ENCODE measurements around the gene VAPB. TPM values are rescaled to one million over a fixed set of nuclear protein-coding genes. Genes with fewer than 3 reads are reported as not detected.
"Not testable (repeated sequence)": the region's sequence is repeated elsewhere in the genome, so short reads cannot be mapped to it uniquely, and the experiment has no call there.

The VAPB gene
- total RNA-seq, 2 donors from 2014 or later = 30.0 to 34.3 TPM

DNA sequence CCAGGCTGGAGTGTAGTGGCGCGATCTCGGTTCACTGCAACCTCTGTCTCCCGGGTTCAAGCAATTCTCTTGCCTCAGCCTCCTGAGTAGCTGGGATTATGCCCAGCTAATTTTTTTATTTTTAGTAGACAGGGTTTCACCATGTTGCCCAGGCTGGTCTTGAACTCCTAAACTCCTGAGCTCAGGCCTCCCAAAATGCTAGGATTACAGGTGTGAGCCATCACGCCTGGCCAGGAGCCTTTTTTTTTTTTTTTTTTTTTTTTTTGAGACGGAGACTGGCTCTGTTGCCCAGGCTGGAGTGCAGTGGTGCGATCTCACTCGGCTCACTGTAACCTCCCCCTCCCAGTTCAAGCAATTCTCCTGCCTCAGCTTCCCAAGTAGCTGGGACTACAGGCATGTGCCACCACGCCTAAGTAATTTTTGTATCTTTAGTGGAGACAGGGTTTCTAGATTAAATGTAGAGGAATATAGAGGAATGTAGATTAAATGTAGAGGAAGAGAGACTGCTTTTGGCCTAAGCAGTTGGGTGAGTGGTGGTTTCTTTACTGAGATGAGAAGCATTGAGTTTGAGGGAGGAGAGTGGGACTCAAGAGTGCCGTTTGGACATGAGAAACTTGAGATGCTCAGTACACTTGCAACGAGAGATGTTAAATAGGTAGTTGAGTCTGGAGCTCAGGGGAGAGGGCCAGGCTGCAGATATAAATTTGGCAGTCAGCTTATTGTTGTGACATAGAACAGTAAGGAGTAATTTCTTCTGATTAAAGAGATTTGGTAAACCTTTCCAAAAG is 16.7 kb downstream of the VAPB start:
- DNase-seq (ENCODE audit: low spot score) (no peak), ATAC-seq (no peak)
- H3K27me3 Mint-ChIP-seq = no peaks in the 10 kb centered on the region
- peaks cover 24 to 36% of the 10 kb centered on the region in 2 donors for H3K4me1 Mint-ChIP-seq (ENCODE audit: low read depth in 2 of 2)
- no peak overlapping the region for H3K4me3 Mint-ChIP-seq
- H3K27ac Mint-ChIP-seq = no peak overlapping the region
- H3K9me3 Mint-ChIP-seq = no peaks in the 10 kb centered on the region
- H3K36me3 Mint-ChIP-seq = no peaks in the 10 kb centered on the region

DNA sequence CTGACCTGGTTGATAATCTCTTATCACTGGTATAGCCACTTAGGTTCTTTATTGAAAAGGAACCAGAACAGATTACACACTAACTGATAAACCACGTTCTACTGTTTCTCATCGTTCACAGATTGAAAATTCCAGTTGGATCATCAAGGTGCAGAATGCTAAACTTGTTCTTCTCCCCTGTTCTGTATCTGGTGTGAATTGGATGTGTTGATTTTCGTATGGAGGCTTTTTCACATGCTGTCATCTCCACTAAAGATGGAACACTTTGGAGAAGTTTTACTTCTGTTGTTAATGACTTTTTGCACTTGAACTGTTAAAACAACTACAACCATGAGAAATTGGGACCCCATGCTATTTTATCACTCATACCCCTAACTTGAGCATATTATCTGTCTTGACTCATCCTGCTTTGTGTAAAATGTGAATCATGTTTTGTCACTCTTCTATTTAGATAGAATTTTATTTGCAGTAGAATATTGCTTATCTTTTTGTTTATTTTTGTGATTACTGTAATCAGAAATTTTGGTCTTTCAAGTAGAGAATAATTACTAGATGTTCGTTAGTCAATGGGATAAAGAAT is 17.5 kb downstream of the VAPB start:
- ATAC-seq = no peak
- H3K4me3 Mint-ChIP-seq = no peak overlapping the region
- no peaks in the 10 kb centered on the region for H3K9me3 Mint-ChIP-seq
- peaks cover 25 to 39% of the 10 kb centered on the region in 2 donors for H3K4me1 Mint-ChIP-seq (ENCODE audit: low read depth in 2 of 2)
- H3K27ac Mint-ChIP-seq = no peak overlapping the region
- no peaks in the 10 kb centered on the region for H3K27me3 Mint-ChIP-seq
- DNase-seq (ENCODE audit: low spot score) = no peak
- no peaks in the 10 kb centered on the region for H3K36me3 Mint-ChIP-seq

DNA sequence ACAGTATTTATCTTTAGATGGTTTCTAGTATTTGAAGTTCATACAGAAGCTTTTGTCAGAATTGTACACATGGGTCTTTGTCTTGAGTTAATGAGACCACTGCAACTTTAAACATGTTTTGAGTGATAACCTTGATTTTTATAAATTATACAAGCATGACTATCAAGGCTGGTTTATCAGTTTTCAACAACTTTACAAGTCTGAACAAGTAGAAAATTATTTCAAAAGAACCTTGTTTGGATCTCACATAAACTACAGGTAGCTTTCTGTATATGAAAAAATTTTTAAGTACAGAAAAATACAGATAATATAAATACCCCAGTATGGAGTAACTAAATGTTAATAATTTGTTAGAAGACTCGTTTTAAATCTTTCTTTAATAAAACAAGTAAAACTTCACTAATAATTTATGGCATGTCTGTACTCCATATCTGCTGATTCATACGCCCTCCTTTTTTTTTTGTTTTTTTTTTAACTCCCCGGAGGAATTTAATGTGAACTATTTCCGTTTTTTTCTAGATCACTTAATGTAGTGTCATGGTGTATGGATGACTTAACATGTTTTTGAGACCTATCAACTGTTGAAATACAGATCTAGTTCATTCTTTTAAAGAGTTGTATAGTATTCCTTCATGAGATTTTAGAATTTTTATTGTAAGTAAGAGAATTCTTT is 18.3 kb downstream of the VAPB start:
- no peak for DNase-seq (ENCODE audit: low spot score)

DNA sequence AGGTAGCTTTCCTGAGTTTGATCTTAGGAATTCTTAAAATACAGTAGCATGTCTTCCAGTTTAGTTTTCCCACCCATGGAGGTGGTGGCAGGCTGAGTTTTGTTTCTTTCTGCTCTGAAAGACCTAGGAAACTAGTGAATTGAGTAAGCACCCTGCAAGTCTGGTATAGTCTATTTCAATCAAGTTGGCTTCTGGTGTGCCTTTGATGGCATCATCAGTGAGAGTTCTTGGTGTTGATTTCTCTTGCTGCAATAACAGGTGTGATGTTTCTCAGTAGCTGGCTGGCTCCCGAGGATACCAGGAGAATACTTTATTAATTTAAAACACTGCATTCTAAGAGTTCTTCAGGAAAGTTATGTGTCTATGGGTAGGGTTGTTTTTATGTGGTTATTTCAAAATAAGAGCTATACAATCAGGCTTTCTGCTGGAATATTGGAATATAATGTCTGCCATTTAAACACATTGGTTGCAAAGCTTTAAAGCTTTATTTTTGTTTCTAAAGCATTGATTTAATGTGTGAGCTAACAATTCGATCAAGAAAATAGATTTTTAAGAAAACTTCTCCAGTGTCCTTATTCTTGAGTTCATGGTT is 19.0 kb downstream of the VAPB start:
- no peak for DNase-seq (ENCODE audit: low spot score)
- Mint-ChIP-seq H3K36me3 (no peaks in the 10 kb centered on the region), H3K4me3 (peak overlapping the region; percentile 31), H3K9me3 (no peaks in the 10 kb centered on the region), H3K4me1 (ENCODE audit: low read depth in 2 of 2) (peaks cover 25 to 39% of the 10 kb centered on the region in 2 donors), H3K27ac (peak overlapping the region; percentile 35 to 73), H3K27me3 (no peaks in the 10 kb centered on the region)
- ATAC-seq = peak; percentile 71 to 83

More for the DNA sequence above, 18.3 kb downstream of the VAPB start:
- H3K4me1 Mint-ChIP-seq (ENCODE audit: low read depth in 2 of 2) = peaks cover 25 to 39% of the 10 kb centered on the region in 2 donors
- H3K27ac Mint-ChIP-seq = peak overlapping the region; percentile 35 to 73
- no peaks in the 10 kb centered on the region for H3K36me3 Mint-ChIP-seq
- H3K9me3 Mint-ChIP-seq = no peaks in the 10 kb centered on the region
- no peaks in the 10 kb centered on the region for H3K27me3 Mint-ChIP-seq
- H3K4me3 Mint-ChIP-seq = no peak overlapping the region
- no peak for ATAC-seq

DNA sequence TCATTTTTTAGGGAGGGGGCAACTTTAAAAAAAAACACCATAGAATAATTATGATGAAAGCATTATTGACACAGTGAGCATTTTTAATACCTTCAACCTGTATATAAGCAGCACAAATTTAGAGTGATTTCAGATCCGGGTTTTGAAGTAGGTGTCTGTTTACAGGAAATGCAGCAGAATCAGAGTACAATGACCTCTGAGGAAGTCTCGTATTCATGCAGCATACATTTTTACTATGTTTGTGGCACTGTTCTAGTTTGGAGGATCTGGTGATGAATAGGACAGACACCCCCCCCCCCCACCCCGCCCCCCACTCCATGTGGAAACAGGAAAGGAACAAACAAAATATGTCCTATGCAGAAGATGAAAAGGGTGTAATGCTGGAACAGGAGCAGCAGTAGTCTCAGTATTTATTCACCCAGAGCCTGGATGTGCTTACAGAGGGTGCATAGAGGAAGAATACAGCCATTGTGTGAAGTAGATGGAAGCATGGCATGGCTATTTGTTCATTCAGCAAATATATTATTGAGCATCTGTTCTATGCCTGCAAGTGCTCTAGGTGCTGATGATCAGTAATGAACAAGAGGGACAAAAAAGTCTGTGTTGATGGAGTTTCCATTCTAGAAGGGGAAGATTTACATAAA is 19.7 kb downstream of the VAPB start:
- no peak for DNase-seq (ENCODE audit: low spot score)
- no peaks in the 10 kb centered on the region for H3K9me3 Mint-ChIP-seq
- peak in 1 of 2 donors; percentile 66 for ATAC-seq
- H3K27me3 Mint-ChIP-seq = no peaks in the 10 kb centered on the region
- peak overlapping the region; percentile 31 for H3K4me3 Mint-ChIP-seq
- peak overlapping the region; percentile 35 to 73 for H3K27ac Mint-ChIP-seq
- H3K36me3 Mint-ChIP-seq = no peaks in the 10 kb centered on the region
- peaks cover 25 to 39% of the 10 kb centered on the region in 2 donors for H3K4me1 Mint-ChIP-seq (ENCODE audit: low read depth in 2 of 2)

DNA sequence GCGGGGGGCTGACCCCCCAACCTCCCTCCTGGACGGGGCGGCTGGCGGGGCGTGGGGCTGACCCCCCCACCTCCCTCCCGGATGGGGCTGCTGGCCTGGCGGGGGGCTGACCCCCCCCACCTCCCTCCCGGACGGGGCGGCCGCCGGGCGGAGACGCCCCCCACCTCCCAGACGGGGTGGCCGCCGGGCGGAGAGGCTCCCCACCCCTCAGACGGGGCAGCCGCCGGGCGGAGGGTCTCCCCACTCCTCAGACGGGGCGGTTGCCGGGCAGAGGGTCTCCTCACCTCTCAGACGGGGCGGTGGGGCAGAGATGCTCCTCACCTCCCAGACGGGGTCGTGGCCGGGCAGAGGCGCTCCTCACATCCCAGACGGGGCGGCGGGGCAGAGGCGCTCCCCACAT is 25.2 kb downstream of the VAPB start:
- not testable (repeated sequence) for ATAC-seq; DNase-seq (ENCODE audit: low spot score); H3K9me3 Mint-ChIP-seq

DNA sequence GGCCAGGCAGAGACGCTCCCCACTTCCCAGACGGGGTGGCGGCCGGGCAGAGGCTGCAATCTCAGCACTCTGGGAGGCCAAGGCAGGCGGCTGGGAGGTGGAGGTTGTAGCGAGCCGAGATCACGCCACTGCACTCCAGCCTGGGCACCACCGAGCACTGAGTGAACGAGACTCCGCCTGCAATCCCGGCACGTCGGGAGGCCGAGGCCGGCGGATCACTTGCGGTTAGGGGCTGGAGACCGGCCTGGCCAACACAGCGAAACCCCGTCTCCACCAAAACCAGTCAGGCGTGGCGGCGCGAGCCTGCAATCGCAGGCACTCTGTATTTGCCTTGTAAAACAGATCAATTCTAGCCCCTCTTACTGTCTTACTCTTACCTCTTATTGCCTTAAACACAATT is 25.8 kb downstream of the VAPB start:
- H3K9me3 Mint-ChIP-seq; ATAC-seq; DNase-seq (ENCODE audit: low spot score); H3K36me3 Mint-ChIP-seq; H3K27me3 Mint-ChIP-seq; H3K4me3 Mint-ChIP-seq; H3K27ac Mint-ChIP-seq: not testable (repeated sequence)
- peaks cover 32 to 38% of the 10 kb centered on the region in 2 donors for H3K4me1 Mint-ChIP-seq (ENCODE audit: low read depth in 2 of 2)

More for the DNA sequence above, 25.2 kb downstream of the VAPB start:
- H3K4me3 Mint-ChIP-seq, H3K27me3 Mint-ChIP-seq, H3K36me3 Mint-ChIP-seq, H3K27ac Mint-ChIP-seq: not testable (repeated sequence)
- peaks cover 27 to 38% of the 10 kb centered on the region in 2 donors for H3K4me1 Mint-ChIP-seq (ENCODE audit: low read depth in 2 of 2)

DNA sequence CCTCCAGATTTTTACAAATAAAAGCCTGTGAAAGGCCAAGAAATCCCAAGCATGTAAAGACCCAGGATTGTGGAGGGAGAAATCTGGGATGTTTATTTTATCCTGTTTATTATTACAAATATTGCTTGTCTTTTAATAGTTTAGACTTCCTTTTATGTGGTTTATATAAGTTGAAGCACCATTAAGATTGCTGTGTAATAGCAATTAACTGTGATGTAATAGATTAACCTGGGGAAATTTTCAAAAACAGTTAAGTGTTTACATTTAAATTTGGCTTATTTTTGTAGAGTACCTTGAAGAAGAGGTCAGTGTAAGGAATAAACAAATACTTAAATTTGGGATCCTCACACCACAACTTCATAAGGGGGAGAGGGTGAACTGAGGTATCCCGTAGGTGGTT is 27.0 kb downstream of the VAPB start:
- Mint-ChIP-seq H3K27ac (peak overlapping the region in 1 of 2 donors; percentile 75), H3K4me3 (no peak overlapping the region)

DNA sequence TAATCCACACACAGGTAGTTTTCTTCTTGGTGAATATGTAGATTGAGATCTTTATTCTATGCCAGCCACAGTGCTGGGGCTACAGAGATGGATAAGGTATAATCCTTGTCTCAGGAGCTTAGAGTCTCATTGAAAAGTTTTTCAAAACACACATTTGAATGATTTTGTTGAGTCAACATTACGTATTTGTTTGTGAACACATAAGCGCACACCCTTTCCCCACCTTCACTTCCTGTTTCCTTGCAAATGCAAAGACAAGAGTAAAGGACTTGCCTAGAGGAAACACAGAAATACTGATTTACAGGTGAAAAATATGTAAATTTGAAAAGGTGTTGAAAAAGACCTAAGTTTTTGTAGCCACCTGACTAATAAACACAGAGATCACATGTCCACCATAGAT is 27.8 kb downstream of the VAPB start:
- no peak for DNase-seq (ENCODE audit: low spot score)

More for the DNA sequence above, 27.0 kb downstream of the VAPB start:
- peaks cover 29 to 36% of the 10 kb centered on the region in 2 donors for H3K4me1 Mint-ChIP-seq (ENCODE audit: low read depth in 2 of 2)
- H3K9me3 Mint-ChIP-seq = no peaks in the 10 kb centered on the region
- no peaks in the 10 kb centered on the region for H3K27me3 Mint-ChIP-seq
- ATAC-seq (no peak), DNase-seq (ENCODE audit: low spot score) (no peak)
- H3K36me3 Mint-ChIP-seq = peaks cover 6% of the 10 kb centered on the region

DNA sequence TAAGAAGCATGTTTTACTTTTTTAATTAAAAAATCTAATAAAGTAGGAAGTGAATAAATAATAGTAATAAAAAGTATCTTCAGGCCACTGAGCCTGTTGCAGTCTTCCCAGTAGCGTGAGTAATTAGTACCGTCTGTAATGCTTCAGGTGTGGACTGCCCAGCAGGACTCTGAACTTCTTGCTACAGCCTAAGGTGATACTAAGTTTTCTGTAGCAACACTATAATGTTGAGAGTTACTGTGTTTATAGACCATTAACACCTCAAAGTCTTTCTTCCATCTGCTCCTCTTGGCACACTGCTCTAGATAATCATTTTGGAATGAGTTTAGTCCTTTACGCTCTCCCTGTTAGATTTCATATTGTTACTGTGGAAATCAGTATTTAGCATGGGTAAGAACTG is 28.4 kb downstream of the VAPB start:
- H3K9me3 Mint-ChIP-seq = no peaks in the 10 kb centered on the region
- no peak for DNase-seq (ENCODE audit: low spot score)
- no peaks in the 10 kb centered on the region for H3K27me3 Mint-ChIP-seq
- H3K4me3 Mint-ChIP-seq = no peak overlapping the region
- peaks cover 6% of the 10 kb centered on the region for H3K36me3 Mint-ChIP-seq
- no peak for ATAC-seq
- peaks cover 29 to 36% of the 10 kb centered on the region in 2 donors for H3K4me1 Mint-ChIP-seq (ENCODE audit: low read depth in 2 of 2)
- H3K27ac Mint-ChIP-seq = peak overlapping the region in 1 of 2 donors; percentile 40

More for the DNA sequence above, 27.8 kb downstream of the VAPB start:
- no peak for ATAC-seq
- Mint-ChIP-seq H3K27ac (peak overlapping the region in 1 of 2 donors; percentile 75), H3K9me3 (no peaks in the 10 kb centered on the region), H3K4me3 (no peak overlapping the region), H3K4me1 (ENCODE audit: low read depth in 2 of 2) (peaks cover 29 to 36% of the 10 kb centered on the region in 2 donors), H3K27me3 (no peaks in the 10 kb centered on the region), H3K36me3 (peaks cover 6% of the 10 kb centered on the region)

DNA sequence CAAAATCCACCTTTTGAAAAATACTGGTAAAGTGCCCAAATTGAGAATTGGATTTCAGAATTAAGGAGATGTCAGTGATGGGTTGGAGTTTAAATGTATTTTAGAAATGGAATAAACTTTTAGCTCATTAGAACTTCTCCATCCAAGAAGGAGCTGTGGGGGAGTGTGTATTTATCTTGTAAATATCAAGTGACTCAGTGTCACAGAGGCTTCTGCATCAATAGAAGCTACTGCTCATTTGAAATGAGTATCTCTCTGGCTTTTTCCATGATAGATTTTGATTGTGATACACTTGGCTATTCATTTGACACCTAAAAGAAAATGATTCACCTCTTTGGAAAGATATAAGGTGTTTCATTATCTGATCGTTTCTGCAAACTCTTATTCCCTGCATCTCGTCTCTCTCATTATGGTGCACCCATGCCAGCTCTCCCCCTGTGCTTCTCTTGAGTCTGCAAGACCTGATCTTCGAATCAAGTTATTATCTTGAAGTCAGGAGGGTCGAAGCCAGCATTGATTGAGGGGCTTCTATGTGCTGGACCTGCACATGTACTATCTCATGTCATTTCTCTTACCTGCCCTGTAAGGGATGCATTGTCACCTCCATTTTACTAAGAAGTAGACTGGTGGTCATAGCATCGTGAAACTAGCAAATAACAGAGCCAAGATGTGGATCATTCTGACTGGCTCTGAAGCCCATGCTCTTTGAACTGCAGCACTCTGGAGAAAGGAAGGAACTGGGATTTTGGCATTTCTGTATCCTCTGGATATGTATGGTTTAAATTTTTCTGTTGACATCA is 30.1 kb downstream of the VAPB start:
- DNase-seq (ENCODE audit: low spot score) (no peak), ATAC-seq (no peak)
- Mint-ChIP-seq H3K27me3 (no peaks in the 10 kb centered on the region), H3K36me3 (peaks cover 6% of the 10 kb centered on the region), H3K4me3 (no peak overlapping the region), H3K27ac (no peak overlapping the region), H3K4me1 (ENCODE audit: low read depth in 2 of 2) (peaks cover 29 to 36% of the 10 kb centered on the region in 2 donors), H3K9me3 (no peaks in the 10 kb centered on the region)

DNA sequence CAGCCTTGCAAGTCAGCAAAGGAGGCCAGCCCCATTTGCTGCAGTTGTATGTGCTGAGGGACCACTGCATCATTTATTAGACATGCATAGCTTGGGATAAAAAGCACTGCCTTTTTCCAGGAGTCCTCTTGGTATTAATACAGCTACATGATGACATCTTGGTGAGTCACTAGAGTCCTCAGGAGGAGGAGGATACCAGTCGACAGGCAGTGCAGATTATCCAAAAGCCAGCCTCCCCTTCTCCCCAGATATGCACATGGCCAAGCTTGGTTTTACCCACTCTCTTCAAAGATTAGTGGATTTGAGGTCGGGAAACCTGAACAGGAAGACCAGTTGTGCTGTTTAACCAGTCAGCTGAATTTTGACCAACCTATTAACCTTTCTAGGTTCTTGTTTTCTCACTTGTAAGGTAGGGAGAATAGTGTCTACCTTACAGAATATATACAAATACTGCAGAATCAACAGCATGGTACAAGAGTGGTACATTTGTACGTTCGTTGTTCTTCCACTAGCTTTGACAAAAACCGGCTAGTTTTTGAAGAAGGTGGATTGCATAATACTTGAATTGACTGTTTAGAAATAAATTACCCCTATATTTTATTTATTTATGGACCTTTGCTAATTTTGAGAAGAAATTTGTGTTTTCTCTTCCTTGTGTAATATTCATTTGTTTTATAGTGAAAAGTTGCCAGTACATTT is 31.9 kb downstream of the VAPB start:
- peaks cover 12% of the 10 kb centered on the region for H3K36me3 Mint-ChIP-seq
- H3K4me3 Mint-ChIP-seq = no peak overlapping the region
- no peak overlapping the region for H3K27ac Mint-ChIP-seq
- H3K27me3 Mint-ChIP-seq = no peaks in the 10 kb centered on the region
- peaks cover 30% of the 10 kb centered on the region in 2 donors for H3K4me1 Mint-ChIP-seq (ENCODE audit: low read depth in 2 of 2)
- ATAC-seq (no peak), DNase-seq (ENCODE audit: low spot score) (no peak)
- H3K9me3 Mint-ChIP-seq = no peaks in the 10 kb centered on the region

All from natural killer cell treated with Interleukin-12 subunit alpha and Interleukin-12 subunit beta and Interleukin-15 and Interleukin-18, amount 100 ng/mL, for 72 hours (primary cell).